ENCODE results near the gene RAMACL.

DNA sequence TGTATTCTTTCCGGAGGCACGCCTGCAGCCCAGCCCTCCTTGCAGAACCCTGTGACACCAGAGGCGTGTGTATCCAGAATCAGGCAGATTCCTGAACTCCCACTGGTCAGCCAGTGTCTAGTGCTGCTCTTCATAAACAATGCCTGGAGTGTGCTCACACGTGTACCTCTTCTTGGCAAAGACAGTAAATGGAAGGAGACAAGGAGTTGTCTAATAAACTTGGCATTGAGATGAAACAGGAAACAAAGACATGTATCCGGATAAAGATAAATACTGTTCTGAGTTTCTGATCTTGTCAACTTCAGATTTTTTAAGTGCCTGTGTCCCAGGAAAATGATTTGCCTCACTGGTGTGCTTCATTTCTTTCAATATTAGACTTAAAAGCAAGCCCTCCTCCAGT lies 38.9 kb upstream of the RAMACL start:
- TF ChIP-seq, protein P1, sequence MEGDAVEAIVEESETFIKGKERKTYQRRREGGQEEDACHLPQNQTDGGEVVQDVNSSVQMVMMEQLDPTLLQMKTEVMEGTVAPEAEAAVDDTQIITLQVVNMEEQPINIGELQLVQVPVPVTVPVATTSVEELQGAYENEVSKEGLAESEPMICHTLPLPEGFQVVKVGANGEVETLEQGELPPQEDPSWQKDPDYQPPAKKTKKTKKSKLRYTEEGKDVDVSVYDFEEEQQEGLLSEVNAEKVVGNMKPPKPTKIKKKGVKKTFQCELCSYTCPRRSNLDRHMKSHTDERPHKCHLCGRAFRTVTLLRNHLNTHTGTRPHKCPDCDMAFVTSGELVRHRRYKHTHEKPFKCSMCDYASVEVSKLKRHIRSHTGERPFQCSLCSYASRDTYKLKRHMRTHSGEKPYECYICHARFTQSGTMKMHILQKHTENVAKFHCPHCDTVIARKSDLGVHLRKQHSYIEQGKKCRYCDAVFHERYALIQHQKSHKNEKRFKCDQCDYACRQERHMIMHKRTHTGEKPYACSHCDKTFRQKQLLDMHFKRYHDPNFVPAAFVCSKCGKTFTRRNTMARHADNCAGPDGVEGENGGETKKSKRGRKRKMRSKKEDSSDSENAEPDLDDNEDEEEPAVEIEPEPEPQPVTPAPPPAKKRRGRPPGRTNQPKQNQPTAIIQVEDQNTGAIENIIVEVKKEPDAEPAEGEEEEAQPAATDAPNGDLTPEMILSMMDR (conservative IDR thresholded peaks at IDR 0.05; ENCODE audit: low read length) = no peak
- no peak for TF ChIP-seq EZH2phosphoT487 (IDR thresholded peaks at IDR 0.05; ENCODE audit: borderline replicate concordance, low read depth, low read length)
